DMS53 (cell line): Measurements from ENCODE around the gene LPGAT1.

Experiments used
- DNase-seq: peaks from one replicate; lab custom pipeline; 2025; lab: John Stamatoyannopoulos, UW

LPGAT1 gene

GRCh38 chr1:211762206-211762605, 68.4 kb downstream of the LPGAT1 start:
- no peak for DNase-seq

GRCh38 chr1:211761400-211761799, 69.2 kb downstream of the LPGAT1 start:
- DNase-seq = no peak

GRCh38 chr1:211756471-211757020, 74.0 kb downstream of the LPGAT1 start:
- DNase-seq = peak; percentile 24

- peak; percentile 9 for DNase-seq
Measured at GRCh38 chr1:211753649-211754251, 76.8 kb downstream of the LPGAT1 start.

- no peak for DNase-seq
Measured at GRCh38 chr1:211752951-211753486, 77.5 kb downstream of the LPGAT1 start.

- DNase-seq = no peak
Measured at GRCh38 chr1:211752317-211752716, 78.2 kb downstream of the LPGAT1 start.

GRCh38 chr1:211751438-211751837, 79.1 kb downstream of the LPGAT1 start:
- no peak for DNase-seq

- DNase-seq = no peak
Measured at GRCh38 chr1:211750599-211750998, 80.0 kb downstream of the LPGAT1 start.

GRCh38 chr1:211749251-211749650, 81.3 kb downstream of the LPGAT1 start:
- DNase-seq = no peak

GRCh38 chr1:211748810-211749209, 81.8 kb downstream of the LPGAT1 start:
- no peak for DNase-seq

- peak; percentile 54 for DNase-seq
Measured at GRCh38 chr1:211742889-211743529, 87.6 kb downstream of the LPGAT1 start.

- no peak for DNase-seq
Measured at GRCh38 chr1:211742272-211742671, 88.3 kb downstream of the LPGAT1 start.

- DNase-seq = no peak
Measured at GRCh38 chr1:211741788-211742187, 88.8 kb downstream of the LPGAT1 start.

GRCh38 chr1:211741116-211741515, 89.4 kb downstream of the LPGAT1 start:
- peak; percentile 17 for DNase-seq

GRCh38 chr1:211739671-211740411, 90.7 kb downstream of the LPGAT1 start:
- DNase-seq = peak; percentile 31

- peak; percentile 42 for DNase-seq
Measured at GRCh38 chr1:211738691-211739301, 91.8 kb downstream of the LPGAT1 start.

- DNase-seq = no peak
Measured at GRCh38 chr1:211738096-211738690, 92.4 kb downstream of the LPGAT1 start.

- peak; percentile 24 for DNase-seq
Measured at GRCh38 chr1:211737115-211738035, 93.2 kb downstream of the LPGAT1 start.

- DNase-seq = peak; percentile 54
Measured at GRCh38 chr1:211736351-211736915, 94.1 kb downstream of the LPGAT1 start.
